GM19193 (cell line): Measurements from ENCODE around the gene IER5L.

Experiments
- POLR2A ChIP-seq: IDR thresholded peaks from 4 replicates; pipeline ENCODE4 v1.6.1; 2011; ENCODE audit not compliant: insufficient read depth, insufficient read length; ENCODE audit errors: extremely low read depth

The IER5L gene

GRCh38 chr9:129175825-129176633, 2.0 kb downstream of the IER5L start:
- peak; percentile 56 for TF ChIP-seq POLR2A

DNA sequence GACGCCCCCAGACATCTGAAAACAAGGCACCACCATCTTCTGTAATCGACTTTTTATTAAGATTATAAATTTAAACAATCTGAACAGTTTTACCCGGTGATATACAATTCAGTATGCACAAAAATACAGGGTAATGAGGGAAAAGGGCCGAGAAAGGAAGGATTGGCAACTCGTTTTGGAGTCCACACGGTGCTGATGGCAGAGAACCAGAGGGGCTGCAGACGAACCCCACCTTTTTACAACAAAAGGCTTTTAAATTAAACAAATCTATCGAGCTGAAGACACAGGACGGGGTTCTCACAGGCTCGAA, 2.6 kb downstream of the IER5L start:
- no peak for TF ChIP-seq POLR2A

GRCh38 chr9:129174724-129175514, 3.1 kb downstream of the IER5L start:
- no peak for TF ChIP-seq POLR2A

- no peak for TF ChIP-seq POLR2A
Observed at GRCh38 chr9:129174102-129174723, 3.8 kb downstream of the IER5L start.

- TF ChIP-seq POLR2A = no peak
Observed at GRCh38 chr9:129173296-129174101, 4.6 kb downstream of the IER5L start.

DNA sequence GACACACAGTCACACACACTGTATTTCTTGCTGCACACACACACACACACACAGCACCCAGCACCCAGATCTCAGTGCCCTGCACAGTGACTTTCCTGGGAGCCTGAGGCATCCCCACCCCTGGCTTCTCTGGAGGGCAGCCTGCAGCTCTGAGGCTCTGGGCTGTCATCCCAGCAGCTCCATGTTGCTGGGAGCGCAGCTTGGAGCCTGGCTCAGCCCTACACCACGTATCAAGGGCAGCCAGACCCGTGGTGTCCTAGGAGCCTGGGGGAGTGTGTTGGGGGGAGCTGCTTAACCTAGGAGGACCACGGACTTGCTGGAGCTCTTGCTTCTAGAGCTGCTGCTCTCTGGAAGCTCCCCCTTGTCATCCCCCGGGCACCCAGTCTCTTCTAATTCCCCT, 5.2 kb downstream of the IER5L start:
- TF ChIP-seq POLR2A = no peak

DNA sequence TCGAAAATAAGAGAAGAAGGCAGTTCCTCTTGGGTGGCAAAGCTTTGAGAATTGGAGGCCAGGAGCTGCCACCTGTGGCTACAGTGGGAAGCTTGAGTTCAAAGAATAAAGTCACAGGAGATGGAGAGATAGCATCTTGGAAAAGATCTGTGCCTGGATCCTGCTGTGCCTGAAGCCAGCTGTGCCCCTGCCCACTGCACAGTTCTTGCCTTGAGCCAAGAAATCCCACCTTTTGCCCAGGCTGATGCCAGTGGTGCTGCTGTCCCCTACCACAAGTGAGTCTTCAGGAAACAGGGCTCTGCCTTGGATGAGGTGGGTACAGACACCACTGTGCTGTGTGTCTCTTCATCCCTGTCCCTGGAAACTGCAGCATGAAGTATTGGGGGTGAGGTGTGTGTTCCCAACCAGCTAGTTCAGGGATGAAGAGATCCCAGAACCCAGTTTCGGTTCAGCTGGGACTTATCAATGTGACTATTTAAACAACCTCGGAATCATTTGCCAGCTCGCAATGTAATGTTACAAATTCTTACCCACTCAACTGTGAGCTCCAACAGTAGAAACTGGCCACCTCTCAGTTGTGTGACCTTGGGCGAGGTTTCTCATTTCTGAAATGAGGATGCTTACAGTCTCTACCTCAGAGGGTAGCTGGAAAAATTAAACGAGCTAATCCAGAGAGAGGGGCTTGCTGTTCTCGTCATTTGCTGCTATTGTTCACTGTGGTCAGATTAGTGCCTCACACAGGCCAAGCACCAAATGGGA, 5.9 kb downstream of the IER5L start:
- TF ChIP-seq POLR2A = no peak

DNA sequence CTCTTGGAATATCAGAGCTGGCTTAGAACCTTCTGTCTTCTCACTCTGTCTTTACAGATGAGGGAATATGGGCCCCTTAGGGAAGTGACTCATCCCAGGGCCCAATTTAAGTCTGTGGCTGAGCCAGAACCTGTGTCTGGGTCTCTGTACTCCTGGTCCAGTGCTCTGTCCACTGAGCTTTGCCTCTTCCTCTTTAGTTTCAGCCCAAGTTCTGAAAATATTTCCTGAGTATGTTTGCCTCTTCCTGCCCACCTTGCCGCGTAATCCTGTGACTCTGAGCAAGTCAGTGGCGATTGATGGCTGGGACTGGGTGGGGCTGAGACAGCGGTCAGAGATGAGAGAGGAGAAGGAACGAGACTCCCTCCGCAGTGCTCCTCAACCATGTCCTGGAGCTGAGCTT, 7.8 kb downstream of the IER5L start:
- no peak for TF ChIP-seq POLR2A

GRCh38 chr9:129166623-129167557, 11.2 kb downstream of the IER5L start:
- no peak for TF ChIP-seq POLR2A

- TF ChIP-seq POLR2A = no peak
Observed at GRCh38 chr9:129165198-129165597, 12.9 kb downstream of the IER5L start.

GRCh38 chr9:129164246-129164930, 13.7 kb downstream of the IER5L start:
- TF ChIP-seq POLR2A = no peak

GRCh38 chr9:129163753-129164152, 14.3 kb downstream of the IER5L start:
- no peak for TF ChIP-seq POLR2A
